Measurements from ENCODE around the gene TGFBR3.

DNA sequence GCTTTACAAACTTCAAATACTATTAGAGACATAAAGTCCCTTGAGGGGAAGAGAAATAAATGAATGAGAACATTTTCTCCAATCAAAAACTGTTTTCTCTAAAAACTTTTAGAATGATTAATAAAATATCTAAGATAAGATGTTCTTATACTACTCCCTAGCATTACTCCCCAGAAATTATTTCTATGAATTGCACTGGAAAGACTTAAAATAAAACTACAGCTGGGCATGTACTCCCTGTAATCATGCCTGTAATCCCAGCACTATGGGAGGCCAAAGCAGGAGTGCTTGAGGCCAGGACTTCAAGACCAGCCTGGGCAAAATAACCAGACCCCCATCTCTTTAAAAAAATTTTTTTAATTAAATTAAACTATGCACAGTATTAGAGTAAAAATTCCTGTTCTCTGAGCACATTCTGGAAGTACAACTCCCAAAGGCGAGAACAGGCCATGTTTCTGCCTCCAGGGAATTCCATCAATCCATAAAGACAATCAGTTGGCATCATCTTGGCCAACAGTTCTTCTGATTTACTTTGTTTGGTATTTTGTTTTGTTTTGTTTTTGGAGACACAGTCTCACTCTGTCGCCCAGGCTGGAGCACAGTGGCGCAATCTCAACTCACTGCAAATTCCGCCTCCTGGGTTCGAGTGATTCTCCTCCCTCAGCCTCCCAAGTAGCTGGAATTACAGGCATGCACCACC lies 77.9 kb downstream of the TGFBR3 start:
- TF ChIP-seq, protein P1, sequence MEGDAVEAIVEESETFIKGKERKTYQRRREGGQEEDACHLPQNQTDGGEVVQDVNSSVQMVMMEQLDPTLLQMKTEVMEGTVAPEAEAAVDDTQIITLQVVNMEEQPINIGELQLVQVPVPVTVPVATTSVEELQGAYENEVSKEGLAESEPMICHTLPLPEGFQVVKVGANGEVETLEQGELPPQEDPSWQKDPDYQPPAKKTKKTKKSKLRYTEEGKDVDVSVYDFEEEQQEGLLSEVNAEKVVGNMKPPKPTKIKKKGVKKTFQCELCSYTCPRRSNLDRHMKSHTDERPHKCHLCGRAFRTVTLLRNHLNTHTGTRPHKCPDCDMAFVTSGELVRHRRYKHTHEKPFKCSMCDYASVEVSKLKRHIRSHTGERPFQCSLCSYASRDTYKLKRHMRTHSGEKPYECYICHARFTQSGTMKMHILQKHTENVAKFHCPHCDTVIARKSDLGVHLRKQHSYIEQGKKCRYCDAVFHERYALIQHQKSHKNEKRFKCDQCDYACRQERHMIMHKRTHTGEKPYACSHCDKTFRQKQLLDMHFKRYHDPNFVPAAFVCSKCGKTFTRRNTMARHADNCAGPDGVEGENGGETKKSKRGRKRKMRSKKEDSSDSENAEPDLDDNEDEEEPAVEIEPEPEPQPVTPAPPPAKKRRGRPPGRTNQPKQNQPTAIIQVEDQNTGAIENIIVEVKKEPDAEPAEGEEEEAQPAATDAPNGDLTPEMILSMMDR (IDR thresholded peaks at IDR 0.05), result no peak
- no peak for TF ChIP-seq POLR2AphosphoS5 (IDR thresholded peaks at IDR 0.05)
- TF ChIP-seq POLR2A (IDR thresholded peaks at IDR 0.05), result no peak
- TF ChIP-seq EP300 (IDR thresholded peaks at IDR 0.05), result no peak

Data from stomach (tissue), 4 donors.